ENCODE data around the gene S100A11. TPM values are rescaled to one million over a fixed set of nuclear protein-coding genes. Genes with fewer than 3 reads are reported as not detected.

Gene S100A11
- total RNA-seq, 2 donors from 2014 or later = 194 to 260 TPM

DNA sequence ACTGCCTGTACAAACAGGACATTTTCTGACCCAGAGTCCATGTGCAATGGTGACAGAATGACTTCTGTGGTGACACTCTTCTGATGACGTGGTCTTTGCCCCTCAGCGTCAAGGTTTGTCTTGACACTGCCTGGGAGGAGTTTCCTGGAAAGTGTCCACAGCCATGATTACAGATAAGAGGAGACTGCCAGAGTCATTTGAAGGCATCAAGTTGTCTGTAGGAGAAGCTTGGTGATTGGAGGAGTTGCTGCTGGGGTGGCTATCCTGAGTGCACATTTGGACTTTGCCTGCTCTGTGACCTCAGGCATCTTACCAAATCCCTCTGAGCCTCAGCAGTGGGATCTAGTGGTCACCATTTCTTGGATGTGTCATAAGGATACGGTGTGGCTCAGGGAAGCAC is 34.3 kb upstream of the S100A11 start:
- Histone ChIP-seq H3K27ac (no peak overlapping the region), H3K4me1 (no peaks in the 10 kb centered on the region), H3K9me3 (no peaks in the 10 kb centered on the region), H3K27me3 (no peaks in the 10 kb centered on the region), H3K9ac (ENCODE audit: low read depth in 2 of 2, low read length in 2 of 2) (no peak overlapping the region), H3K36me3 (no peaks in the 10 kb centered on the region), H3K4me3 (no peak overlapping the region)
- DNase-seq = no peak
- intact Hi-C loops (cut with DNase I) = no loop called here
- TF ChIP-seq, protein P1, sequence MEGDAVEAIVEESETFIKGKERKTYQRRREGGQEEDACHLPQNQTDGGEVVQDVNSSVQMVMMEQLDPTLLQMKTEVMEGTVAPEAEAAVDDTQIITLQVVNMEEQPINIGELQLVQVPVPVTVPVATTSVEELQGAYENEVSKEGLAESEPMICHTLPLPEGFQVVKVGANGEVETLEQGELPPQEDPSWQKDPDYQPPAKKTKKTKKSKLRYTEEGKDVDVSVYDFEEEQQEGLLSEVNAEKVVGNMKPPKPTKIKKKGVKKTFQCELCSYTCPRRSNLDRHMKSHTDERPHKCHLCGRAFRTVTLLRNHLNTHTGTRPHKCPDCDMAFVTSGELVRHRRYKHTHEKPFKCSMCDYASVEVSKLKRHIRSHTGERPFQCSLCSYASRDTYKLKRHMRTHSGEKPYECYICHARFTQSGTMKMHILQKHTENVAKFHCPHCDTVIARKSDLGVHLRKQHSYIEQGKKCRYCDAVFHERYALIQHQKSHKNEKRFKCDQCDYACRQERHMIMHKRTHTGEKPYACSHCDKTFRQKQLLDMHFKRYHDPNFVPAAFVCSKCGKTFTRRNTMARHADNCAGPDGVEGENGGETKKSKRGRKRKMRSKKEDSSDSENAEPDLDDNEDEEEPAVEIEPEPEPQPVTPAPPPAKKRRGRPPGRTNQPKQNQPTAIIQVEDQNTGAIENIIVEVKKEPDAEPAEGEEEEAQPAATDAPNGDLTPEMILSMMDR (IDR thresholded peaks at IDR 0.05) = no peak

DNA sequence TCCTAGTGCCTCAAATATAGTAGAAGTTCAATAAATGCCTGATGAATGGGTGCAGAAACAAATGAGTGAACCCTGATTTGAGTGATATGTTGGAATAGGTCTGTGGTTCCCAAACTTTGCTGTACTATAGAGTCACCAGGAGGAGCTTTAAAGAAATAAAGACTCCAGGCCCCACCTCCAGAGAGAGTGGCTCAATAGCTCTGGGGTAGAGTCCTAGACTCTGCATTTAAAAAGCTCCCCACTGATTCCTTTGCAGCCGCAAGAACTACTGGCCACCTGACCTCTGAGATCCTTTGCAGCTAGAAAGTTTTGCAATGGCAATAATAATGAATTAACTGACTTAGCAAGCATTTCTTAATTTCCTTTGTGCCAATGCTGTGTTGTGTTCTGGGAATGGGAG is 31.1 kb upstream of the S100A11 start:
- no peaks in the 10 kb centered on the region for H3K9me3 ChIP-seq
- TF ChIP-seq, protein P1 (IDR thresholded peaks at IDR 0.05) = no peak
- intact Hi-C loops (cut with DNase I) = no loop called here

DNA sequence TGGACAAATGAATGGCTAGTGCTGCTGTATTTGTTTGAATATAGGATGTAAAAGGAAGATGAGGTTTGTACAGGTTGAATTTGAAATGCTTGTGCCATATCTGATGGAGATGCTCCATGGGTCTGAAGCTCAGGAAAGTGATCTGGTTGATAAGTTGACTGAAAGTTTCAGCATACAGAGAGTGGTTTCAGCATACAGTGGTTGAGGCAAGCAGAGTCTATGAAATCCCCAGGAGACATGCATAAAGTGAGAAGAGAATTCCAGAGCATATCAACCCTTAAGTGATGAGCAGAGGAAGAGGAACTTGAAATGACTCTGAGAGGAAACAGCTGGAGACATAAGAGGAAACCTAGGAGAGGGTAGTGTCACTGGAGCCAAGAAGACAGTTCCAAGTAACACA is 30.3 kb upstream of the S100A11 start:
- H3K27me3 ChIP-seq = no peaks in the 10 kb centered on the region

More for the DNA sequence above, 31.1 kb upstream of the S100A11 start:
- DNase-seq = no peak
- H3K9ac ChIP-seq (ENCODE audit: low read depth in 2 of 2, low read length in 2 of 2) = no peak overlapping the region
- H3K36me3 ChIP-seq = no peaks in the 10 kb centered on the region
- no peak overlapping the region for H3K27ac ChIP-seq
- H3K4me3 ChIP-seq = no peak overlapping the region
- no peaks in the 10 kb centered on the region for H3K27me3 ChIP-seq
- H3K4me1 ChIP-seq = no peaks in the 10 kb centered on the region

DNA sequence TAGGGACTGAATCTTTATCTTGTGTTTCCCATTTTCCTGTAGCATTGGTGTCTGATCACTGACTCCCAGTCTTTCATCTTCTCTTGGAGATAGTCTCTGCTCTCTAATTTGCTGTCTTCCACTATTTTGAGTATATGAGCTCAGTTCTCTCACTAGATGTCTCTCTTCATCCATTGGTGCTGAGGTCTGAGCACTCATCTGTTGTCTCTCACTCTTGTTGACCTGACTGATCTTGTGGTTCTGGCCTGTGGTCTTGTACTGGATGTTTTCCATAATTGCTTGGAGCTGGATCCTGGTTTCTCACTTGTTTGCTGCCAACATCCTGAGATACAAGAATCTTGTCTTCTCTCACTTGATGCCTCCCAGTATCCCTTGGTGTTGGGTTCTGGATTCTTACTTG is 25.1 kb upstream of the S100A11 start:
- intact Hi-C loops (cut with DNase I) = no loop called here
- Histone ChIP-seq H3K4me3 (no peak overlapping the region), H3K9me3 (no peaks in the 10 kb centered on the region), H3K4me1 (no peaks in the 10 kb centered on the region), H3K27ac (no peak overlapping the region), H3K36me3 (no peaks in the 10 kb centered on the region), H3K27me3 (no peaks in the 10 kb centered on the region), H3K9ac (ENCODE audit: low read depth in 2 of 2, low read length in 2 of 2) (no peak overlapping the region)
- TF ChIP-seq, protein P1 (IDR thresholded peaks at IDR 0.05) = no peak
- DNase-seq = no peak

More for the DNA sequence above, 30.3 kb upstream of the S100A11 start:
- no peak overlapping the region for H3K9ac ChIP-seq (ENCODE audit: low read depth in 2 of 2, low read length in 2 of 2)
- no peaks in the 10 kb centered on the region for H3K36me3 ChIP-seq
- DNase-seq = no peak
- H3K4me1 ChIP-seq = no peaks in the 10 kb centered on the region
- intact Hi-C loops (cut with DNase I) = no loop called here
- no peak overlapping the region for H3K27ac ChIP-seq
- H3K9me3 ChIP-seq = no peaks in the 10 kb centered on the region
- TF ChIP-seq, protein P1 (IDR thresholded peaks at IDR 0.05) = no peak
- no peak overlapping the region for H3K4me3 ChIP-seq

DNA sequence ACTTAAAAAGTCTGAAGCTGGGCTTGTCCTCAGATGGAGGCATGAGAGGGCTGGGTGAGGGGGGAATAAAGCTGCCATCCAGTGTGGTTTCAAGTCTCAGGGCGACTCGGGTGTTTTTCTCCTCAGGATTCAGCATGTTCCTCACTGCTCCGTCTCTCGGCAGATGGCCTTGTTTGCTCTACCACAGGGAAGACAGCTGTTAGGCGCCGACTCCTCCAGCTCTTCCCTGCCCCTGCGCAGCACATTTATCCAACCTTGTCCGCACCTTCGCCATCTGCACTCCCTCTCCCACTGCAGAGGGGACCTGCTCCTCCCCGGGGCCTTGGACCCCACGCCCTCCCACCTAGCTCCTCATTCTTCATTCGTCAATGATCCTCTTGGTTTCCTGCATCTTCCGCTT is 16.6 kb upstream of the S100A11 start:
- no peak overlapping the region for H3K9ac ChIP-seq (ENCODE audit: low read depth in 2 of 2, low read length in 2 of 2)
- intact Hi-C loops (cut with DNase I) = loop anchor here (2.0 to 10.0 kb wide), 3 partner anchors 131 to 404 kb away; no protein-coding TSS in a partner anchor
- TF ChIP-seq, protein P1 (IDR thresholded peaks at IDR 0.05) = no peak
- no peaks in the 10 kb centered on the region for H3K27me3 ChIP-seq
- H3K9me3 ChIP-seq = no peaks in the 10 kb centered on the region
- H3K4me3 ChIP-seq = no peak overlapping the region
- H3K4me1 ChIP-seq = no peaks in the 10 kb centered on the region
- H3K27ac ChIP-seq = no peak overlapping the region
- no peak for DNase-seq
- no peaks in the 10 kb centered on the region for H3K36me3 ChIP-seq
